ENCODE data around the gene FOXS1. TPM values are rescaled to one million over a fixed set of nuclear protein-coding genes. Genes with fewer than 3 reads are reported as not detected.

The FOXS1 gene
- total RNA-seq, 1 experiment from 2014 or later = 6.3 TPM

DNA sequence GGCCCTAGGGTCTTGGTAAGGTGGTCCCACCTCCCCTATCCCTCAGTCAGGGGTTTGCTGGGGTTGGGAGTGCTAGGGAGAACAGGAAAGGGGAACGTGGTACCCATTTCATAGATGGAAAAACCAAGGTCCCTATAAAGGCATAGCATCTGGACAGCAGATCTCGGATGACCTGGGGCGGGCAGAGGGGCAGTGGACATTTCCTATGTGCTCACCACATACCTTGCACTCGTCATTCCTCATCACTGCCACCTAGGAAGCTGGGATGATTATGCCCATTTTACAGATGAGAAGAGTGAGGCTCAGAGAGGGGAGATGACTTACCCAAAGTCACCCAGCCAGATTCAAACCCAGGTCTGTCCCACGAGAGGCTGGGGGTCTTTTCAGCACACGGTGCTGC lies 14.2 kb downstream of the FOXS1 start:
- ATAC-seq (no peak), DNase-seq (ENCODE audit: low read depth, low spot score) (no peak)
- H3K4me3 ChIP-seq (ENCODE audit: low read depth in 2 of 2, low read length in 2 of 2) = no peak overlapping the region
- CTCF ChIA-PET = interaction anchor here (0.7 kb wide), 1 partner anchor 160 kb away, joined by 11 read pairs; no protein-coding TSS in a partner anchor
- no TSS peak for BruUV-seq (replicated peaks)
- no peaks in the 10 kb centered on the region for H3K9me3 ChIP-seq (ENCODE audit: control insufficient read depth, insufficient read depth, low read depth, low read length)
- TF ChIP-seq, protein P1, sequence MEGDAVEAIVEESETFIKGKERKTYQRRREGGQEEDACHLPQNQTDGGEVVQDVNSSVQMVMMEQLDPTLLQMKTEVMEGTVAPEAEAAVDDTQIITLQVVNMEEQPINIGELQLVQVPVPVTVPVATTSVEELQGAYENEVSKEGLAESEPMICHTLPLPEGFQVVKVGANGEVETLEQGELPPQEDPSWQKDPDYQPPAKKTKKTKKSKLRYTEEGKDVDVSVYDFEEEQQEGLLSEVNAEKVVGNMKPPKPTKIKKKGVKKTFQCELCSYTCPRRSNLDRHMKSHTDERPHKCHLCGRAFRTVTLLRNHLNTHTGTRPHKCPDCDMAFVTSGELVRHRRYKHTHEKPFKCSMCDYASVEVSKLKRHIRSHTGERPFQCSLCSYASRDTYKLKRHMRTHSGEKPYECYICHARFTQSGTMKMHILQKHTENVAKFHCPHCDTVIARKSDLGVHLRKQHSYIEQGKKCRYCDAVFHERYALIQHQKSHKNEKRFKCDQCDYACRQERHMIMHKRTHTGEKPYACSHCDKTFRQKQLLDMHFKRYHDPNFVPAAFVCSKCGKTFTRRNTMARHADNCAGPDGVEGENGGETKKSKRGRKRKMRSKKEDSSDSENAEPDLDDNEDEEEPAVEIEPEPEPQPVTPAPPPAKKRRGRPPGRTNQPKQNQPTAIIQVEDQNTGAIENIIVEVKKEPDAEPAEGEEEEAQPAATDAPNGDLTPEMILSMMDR (IDR thresholded peaks at IDR 0.05) = no peak
- TF ChIP-seq SIN3A (IDR thresholded peaks at IDR 0.05; ENCODE audit: borderline replicate concordance, insufficient read depth, low read depth, low read length) (no peak), TCF7L2 (IDR thresholded peaks at IDR 0.05; ENCODE audit: low read depth, low read length) (no peak), POLR2AphosphoS5 (IDR thresholded peaks at IDR 0.05; ENCODE audit: low read depth, low read length) (no peak)
- TF ChIP-seq, protein P2, sequence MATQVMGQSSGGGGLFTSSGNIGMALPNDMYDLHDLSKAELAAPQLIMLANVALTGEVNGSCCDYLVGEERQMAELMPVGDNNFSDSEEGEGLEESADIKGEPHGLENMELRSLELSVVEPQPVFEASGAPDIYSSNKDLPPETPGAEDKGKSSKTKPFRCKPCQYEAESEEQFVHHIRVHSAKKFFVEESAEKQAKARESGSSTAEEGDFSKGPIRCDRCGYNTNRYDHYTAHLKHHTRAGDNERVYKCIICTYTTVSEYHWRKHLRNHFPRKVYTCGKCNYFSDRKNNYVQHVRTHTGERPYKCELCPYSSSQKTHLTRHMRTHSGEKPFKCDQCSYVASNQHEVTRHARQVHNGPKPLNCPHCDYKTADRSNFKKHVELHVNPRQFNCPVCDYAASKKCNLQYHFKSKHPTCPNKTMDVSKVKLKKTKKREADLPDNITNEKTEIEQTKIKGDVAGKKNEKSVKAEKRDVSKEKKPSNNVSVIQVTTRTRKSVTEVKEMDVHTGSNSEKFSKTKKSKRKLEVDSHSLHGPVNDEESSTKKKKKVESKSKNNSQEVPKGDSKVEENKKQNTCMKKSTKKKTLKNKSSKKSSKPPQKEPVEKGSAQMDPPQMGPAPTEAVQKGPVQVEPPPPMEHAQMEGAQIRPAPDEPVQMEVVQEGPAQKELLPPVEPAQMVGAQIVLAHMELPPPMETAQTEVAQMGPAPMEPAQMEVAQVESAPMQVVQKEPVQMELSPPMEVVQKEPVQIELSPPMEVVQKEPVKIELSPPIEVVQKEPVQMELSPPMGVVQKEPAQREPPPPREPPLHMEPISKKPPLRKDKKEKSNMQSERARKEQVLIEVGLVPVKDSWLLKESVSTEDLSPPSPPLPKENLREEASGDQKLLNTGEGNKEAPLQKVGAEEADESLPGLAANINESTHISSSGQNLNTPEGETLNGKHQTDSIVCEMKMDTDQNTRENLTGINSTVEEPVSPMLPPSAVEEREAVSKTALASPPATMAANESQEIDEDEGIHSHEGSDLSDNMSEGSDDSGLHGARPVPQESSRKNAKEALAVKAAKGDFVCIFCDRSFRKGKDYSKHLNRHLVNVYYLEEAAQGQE (IDR thresholded peaks at IDR 0.05; ENCODE audit: insufficient read depth in 1 of 2, low read depth in 2 of 2, low read length in 1 of 2) = no peak
- no peak overlapping the region; the same call in 1 of the 2 replicates for H3K27ac ChIP-seq (ENCODE audit: low read length)
- POLR2A ChIA-PET = no interaction called here
- in situ Hi-C loops (cut with HindIII; ENCODE audit: low pct_unique_long_range_greater_than_20kb, low sequenced_read_pairs) (no loop called here), intact Hi-C loops (cut with micrococcal nuclease; ENCODE audit: unreplicated experiment) (no loop called here)
- no peaks in the 10 kb centered on the region for H3K27me3 ChIP-seq (ENCODE audit: control insufficient read depth, insufficient read depth, low read length)
- no peaks in the 10 kb centered on the region for H3K36me3 ChIP-seq (ENCODE audit: control insufficient read depth, insufficient read depth, low read length)
- peaks cover 28% of the 10 kb centered on the region for H3K4me1 ChIP-seq (ENCODE audit: control insufficient read depth, insufficient read depth, low read length)

DNA sequence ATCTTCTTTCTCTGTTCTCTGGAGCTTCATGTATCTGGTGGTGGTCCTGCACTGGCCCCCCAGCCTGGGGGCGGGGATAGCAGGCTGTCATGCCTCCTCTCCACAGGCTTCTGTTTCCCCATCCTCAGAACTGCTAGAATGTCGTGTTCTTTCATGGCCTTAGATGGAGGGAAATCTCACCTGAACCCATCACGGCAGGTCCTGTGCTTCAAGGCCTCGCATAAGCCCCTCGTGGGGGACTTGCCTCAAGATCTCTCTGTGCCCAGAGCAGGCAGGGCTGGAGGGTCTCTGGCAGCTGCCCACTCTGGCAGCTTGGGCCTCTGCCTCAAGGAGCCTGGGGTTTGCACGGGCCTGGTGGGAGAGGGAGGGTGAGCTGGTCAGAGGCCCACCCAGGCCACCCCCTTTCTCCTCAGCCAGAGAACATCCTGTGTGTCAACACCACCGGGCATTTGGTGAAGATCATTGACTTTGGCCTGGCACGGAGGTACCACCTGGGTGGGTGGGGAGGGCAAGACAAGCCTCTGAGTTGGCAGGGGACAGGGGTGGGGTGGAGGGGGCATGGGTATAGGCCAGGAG lies 14.9 kb downstream of the FOXS1 start:
- no peak for ATAC-seq
- no peaks in the 10 kb centered on the region for H3K36me3 ChIP-seq (ENCODE audit: control insufficient read depth, insufficient read depth, low read length)
- H3K27ac ChIP-seq (ENCODE audit: low read length) = peak overlapping the region; percentile 24; the same call in 1 of the 2 replicates
- BruUV-seq (replicated peaks) = no TSS peak
- no peak overlapping the region for H3K4me3 ChIP-seq (ENCODE audit: low read depth in 2 of 2, low read length in 2 of 2)
- H3K4me1 ChIP-seq (ENCODE audit: control insufficient read depth, insufficient read depth, low read length) = peaks cover 21% of the 10 kb centered on the region
- POLR2A ChIA-PET = no interaction called here
- CTCF ChIA-PET = no interaction called here
- intact Hi-C loops (cut with micrococcal nuclease; ENCODE audit: unreplicated experiment) (no loop called here), in situ Hi-C loops (cut with HindIII; ENCODE audit: low pct_unique_long_range_greater_than_20kb, low sequenced_read_pairs) (no loop called here)
- H3K27me3 ChIP-seq (ENCODE audit: control insufficient read depth, insufficient read depth, low read length) = no peaks in the 10 kb centered on the region
- TF ChIP-seq, protein P2 (IDR thresholded peaks at IDR 0.05; ENCODE audit: insufficient read depth in 1 of 2, low read depth in 2 of 2, low read length in 1 of 2) = no peak
- DNase-seq (ENCODE audit: low read depth, low spot score) = no peak
- no peaks in the 10 kb centered on the region for H3K9me3 ChIP-seq (ENCODE audit: control insufficient read depth, insufficient read depth, low read depth, low read length)

Data from Panc1 (cell line).